Type B pancreatic cell (in vitro differentiated cells): ENCODE results near the gene GNAI3. TPM values are rescaled to one million over a fixed set of nuclear protein-coding genes. Genes with fewer than 3 reads are reported as not detected.

Experiments
- DNase-seq: peaks from one replicate; pipeline ENCODE4 v3.0.0; 2021; ENCODE audit warnings: mixed read lengths; ENCODE audit not compliant: unreplicated experiment; ENCODE audit errors: extremely low spot score
- H3K27ac Mint-ChIP-seq: 2 replicates; pipeline ENCODE4 v1.8.0; 2021; ENCODE audit warnings: mild to moderate bottlenecking, mixed read lengths
- H3K27me3 Mint-ChIP-seq: 2 replicates; pipeline ENCODE4 v1.8.0; 2021; ENCODE audit warnings: mixed read lengths
- H3K36me3 Mint-ChIP-seq: 2 replicates; pipeline ENCODE4 v1.8.0; 2021; ENCODE audit warnings: mixed read lengths
- H3K4me1 Mint-ChIP-seq: one replicate; pipeline ENCODE4 v1.8.0; 2021; ENCODE audit warnings: mixed read lengths; ENCODE audit not compliant: unreplicated experiment
- H3K4me3 Mint-ChIP-seq: 2 replicates; pipeline ENCODE4 v1.8.0; 2021; ENCODE audit warnings: mild to moderate bottlenecking, mixed read lengths
- H3K9me3 Mint-ChIP-seq: 2 replicates; pipeline ENCODE4 v1.8.0; 2021; ENCODE audit warnings: mixed read lengths
- CTCF ChIP-seq: fragments of 200-600 bp; sonication (generic); conservative IDR thresholded peaks from 2 replicates; pipeline ENCODE4 v1.5.0; 2021; ENCODE audit warnings: antibody characterized with exemption, mild to moderate bottlenecking
- total RNA-seq: library from RNA; stranded (reverse); gene quantifications from 2 replicates; pipeline ENCODE4 v1.2.1, GENCODE V29; 2021; ENCODE audit warnings: low replicate concordance

GNAI3 gene
- total RNA-seq, 1 donor from 2014 or later = 8.9 TPM

DNA sequence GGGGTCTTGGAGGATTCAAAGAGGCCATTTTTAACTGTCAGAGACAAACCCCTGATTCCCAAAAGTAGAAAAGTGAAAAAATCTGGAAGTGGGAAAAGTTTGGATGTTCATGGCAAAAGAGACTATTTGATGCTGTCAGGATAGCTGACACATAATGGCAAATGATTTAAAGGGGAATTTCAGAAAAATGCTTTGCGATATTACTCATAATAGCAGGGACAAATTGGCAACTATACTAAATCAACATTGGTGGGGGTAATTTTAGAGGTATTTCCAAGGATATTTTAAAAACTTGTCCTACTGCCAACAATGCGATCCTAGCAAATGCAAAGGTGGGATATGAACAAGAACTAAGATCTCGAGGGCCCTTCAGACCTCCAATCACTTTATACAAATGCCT, 102.2 kb downstream of the GNAI3 start:
- DNase-seq = no peak

GRCh38 chr1:109652402-109652801, 104.0 kb downstream of the GNAI3 start:
- peaks cover 23% of the 10 kb centered on the region for H3K4me1 Mint-ChIP-seq
- no peak overlapping the region for H3K27ac Mint-ChIP-seq
- H3K36me3 Mint-ChIP-seq = no peaks in the 10 kb centered on the region
- no peak for DNase-seq
- no peak overlapping the region for H3K4me3 Mint-ChIP-seq
- H3K27me3 Mint-ChIP-seq = peaks cover 22% of the 10 kb centered on the region
- H3K9me3 Mint-ChIP-seq = no peaks in the 10 kb centered on the region
- TF ChIP-seq CTCF = no peak

More for the DNA sequence above, 102.2 kb downstream of the GNAI3 start:
- no peak overlapping the region for H3K27ac Mint-ChIP-seq
- H3K27me3 Mint-ChIP-seq = peaks cover 22% of the 10 kb centered on the region
- peaks cover 4% of the 10 kb centered on the region for H3K9me3 Mint-ChIP-seq
- H3K4me1 Mint-ChIP-seq = peaks cover 18% of the 10 kb centered on the region
- no peaks in the 10 kb centered on the region for H3K36me3 Mint-ChIP-seq
- H3K4me3 Mint-ChIP-seq = no peak overlapping the region
- TF ChIP-seq CTCF = no peak

DNA sequence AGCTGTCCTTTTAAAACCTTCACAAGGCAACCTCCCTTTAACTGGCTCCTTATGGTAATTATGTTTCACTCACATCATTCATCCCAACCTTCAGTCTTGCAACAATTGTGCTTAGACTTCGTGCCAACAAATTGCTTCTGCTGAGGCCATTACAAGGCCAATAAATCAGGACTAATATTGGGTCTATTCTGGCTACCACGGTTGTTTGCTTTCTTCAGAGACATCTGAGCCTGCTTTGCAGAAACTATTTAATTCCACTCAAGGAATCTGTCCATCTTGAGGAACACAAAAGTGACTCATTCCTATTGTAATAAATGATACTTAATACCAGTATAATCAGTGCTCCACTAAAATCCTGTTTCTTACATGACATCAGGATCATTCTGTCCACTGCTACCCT, 104.9 kb downstream of the GNAI3 start:
- H3K4me1 Mint-ChIP-seq = peaks cover 32% of the 10 kb centered on the region
- no peaks in the 10 kb centered on the region for H3K36me3 Mint-ChIP-seq
- no peak for DNase-seq
- H3K9me3 Mint-ChIP-seq = no peaks in the 10 kb centered on the region
- peaks cover 22% of the 10 kb centered on the region for H3K27me3 Mint-ChIP-seq
- H3K27ac Mint-ChIP-seq = no peak overlapping the region
- no peak for TF ChIP-seq CTCF
- peak overlapping the region; percentile 60 for H3K4me3 Mint-ChIP-seq

- H3K36me3 Mint-ChIP-seq = no peaks in the 10 kb centered on the region
- peak overlapping the region; percentile 97 for H3K4me3 Mint-ChIP-seq
Measured at GRCh38 chr1:109654519-109654918, 106.1 kb downstream of the GNAI3 start.

GRCh38 chr1:109655615-109656519, 107.5 kb downstream of the GNAI3 start, which contains the start of gene GSTM4:
Gene GSTM4 (plus strand): TSS chr1:109656099. CDS start chr1:109656390, 291 bp downstream.
- Mint-ChIP-seq H3K4me1 (peaks cover 38% of the 10 kb centered on the region), H3K4me3 (peak within 1 kb of the TSS; percentile 97), H3K36me3 (no peaks in the 10 kb centered on the region), H3K27ac (peak within 1 kb of the TSS; percentile 69), H3K9me3 (no peaks in the 10 kb centered on the region), H3K27me3 (peaks cover 17% of the 10 kb centered on the region)
- DNase-seq = no peak
- no peak for TF ChIP-seq CTCF

More at GRCh38 chr1:109654519-109654918, 106.1 kb downstream of the GNAI3 start:
- Mint-ChIP-seq H3K4me1 (peaks cover 34% of the 10 kb centered on the region), H3K9me3 (no peaks in the 10 kb centered on the region), H3K27me3 (peaks cover 22% of the 10 kb centered on the region), H3K27ac (no peak overlapping the region)
- no peak for DNase-seq
- TF ChIP-seq CTCF = no peak
